Right atrium auricular region (tissue), 2 donors: ENCODE data around the gene NAT8. TPM values are rescaled to one million over a fixed set of nuclear protein-coding genes. Genes with fewer than 3 reads are reported as not detected.

Source experiments
- DNase-seq: peaks from one replicate; pipeline ENCODE4 v3.0.0-alpha.2; 2019; ENCODE audit warnings: low spot score
- H3K27ac ChIP-seq, 2 donors: fragments of 200-600 bp; sonication (generic); 1 replicate in 1 of 2; 2 replicates in 1 of 2; pipeline ENCODE4 v1.5.1; 2016 to 2019
- H3K27me3 ChIP-seq, 2 donors: fragments of 200-600 bp; sonication (generic); one replicate each; pipeline versions ENCODE4 v1.5.1 to v1.6.0; 2017 to 2019
- H3K36me3 ChIP-seq: fragments of 200-600 bp; sonication (generic); one replicate; pipeline ENCODE4 v1.5.1; 2016
- H3K4me1 ChIP-seq, 2 donors: fragments of 200-600 bp; sonication (generic); one replicate each; pipeline versions ENCODE4 v1.5.1 to v1.6.0; 2017 to 2019
- H3K4me3 ChIP-seq, 2 donors: fragments of 200-600 bp; sonication (generic); 1 replicate in 1 of 2; 2 replicates in 1 of 2; pipeline ENCODE4 v1.5.1; 2017 to 2019; ENCODE audit warnings: mild to moderate bottlenecking in 1 of 2, moderate library complexity in 1 of 2
- H3K9me3 ChIP-seq, 2 donors: fragments of 200-600 bp; sonication (generic); one replicate each; pipeline ENCODE4 v1.5.1; 2019
- CTCF ChIP-seq, 2 donors: fragments of 200-600 bp; sonication (generic); IDR thresholded peaks; one replicate each; pipeline ENCODE4 v1.5.1; 2019; ENCODE audit warnings: antibody characterized with exemption in 2 of 2
- total RNA-seq, 2 donors: library from RNA; depleted of rRNA; stranded (reverse); fragments of >200 nt; gene quantifications; one replicate each; pipeline ENCODE4 v1.1.0, GENCODE V29; 2016

The NAT8 gene
- total RNA-seq, 2 donors from 2014 or later = not detected

GRCh38 chr2:73593680-73594079, 48.5 kb downstream of the NAT8 start:
- Histone ChIP-seq H3K4me1 (no peaks in the 10 kb centered on the region), H3K27me3 (no peaks in the 10 kb centered on the region), H3K27ac (no peak overlapping the region), H3K9me3 (no peaks in the 10 kb centered on the region), H3K36me3 (no peaks in the 10 kb centered on the region), H3K4me3 (no peak overlapping the region)
- TF ChIP-seq CTCF (IDR thresholded peaks at IDR 0.05) = no peak
- DNase-seq = no peak

Other genes with a start within 250 kb of the NAT8 start
- gene TPRKB, start 94.9 kb upstream of the NAT8 start, total RNA-seq = 10 to 100 TPM; 21.6 to 28.3 TPM
- gene DUSP11, start 137.7 kb upstream of the NAT8 start, total RNA-seq = 10 to 100 TPM; 17.0 to 18.2 TPM
- not detected for gene C2orf78, start 141.8 kb upstream of the NAT8 start, total RNA-seq
- gene STAMBP, start 186.5 kb upstream of the NAT8 start, total RNA-seq = 10 to 100 TPM; 23.3 to 37.3 TPM